NCI-H82 (cell line): ENCODE measurements around the gene EPC1.
"Not testable (repeated sequence)": the region's sequence is repeated elsewhere in the genome, so short reads cannot be mapped to it uniquely, and the experiment has no call there.

ENCODE experiments used
- DNase-seq: peaks from one replicate; lab custom pipeline; 2025; lab: John Stamatoyannopoulos, UW

Gene EPC1

DNA sequence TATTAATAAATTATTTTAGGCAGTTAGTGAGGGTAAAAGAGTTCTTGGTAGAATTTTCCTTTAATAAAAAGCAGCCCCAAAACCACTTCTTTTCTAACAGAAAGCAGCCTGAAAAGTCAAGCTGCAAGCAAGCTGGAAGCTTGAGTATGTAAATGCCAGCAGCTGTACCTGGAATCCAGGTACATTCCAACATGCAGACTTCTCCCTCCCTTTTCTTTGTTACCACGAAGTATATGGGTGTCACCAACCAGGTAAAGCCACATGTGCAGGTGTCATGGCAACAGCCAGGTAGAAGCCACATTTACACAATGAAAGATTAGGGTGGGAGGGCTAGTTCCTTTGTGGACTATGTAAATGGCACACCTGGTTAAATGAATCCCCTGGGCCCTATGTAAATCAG lies 114.6 kb downstream of the EPC1 start:
- no peak for DNase-seq

DNA sequence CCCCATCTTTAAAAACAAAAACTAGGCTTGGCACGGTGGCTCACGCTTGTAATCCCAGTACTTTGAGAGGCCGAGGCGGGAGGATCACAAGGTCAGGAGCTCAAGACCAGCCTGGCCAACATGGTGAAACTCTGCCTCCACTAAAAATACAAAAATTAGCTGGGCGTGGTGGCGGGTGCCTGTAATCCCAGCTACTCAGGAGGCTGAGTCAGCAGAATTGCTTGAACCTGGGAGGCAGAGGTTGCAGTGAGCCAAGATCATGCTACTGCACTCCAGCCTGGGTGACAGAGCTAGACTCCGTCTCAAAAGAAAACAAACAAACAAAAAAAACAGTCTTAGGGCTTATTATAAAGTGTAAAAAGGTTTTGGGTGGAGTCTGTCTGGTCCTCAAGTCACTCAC lies 117.2 kb downstream of the EPC1 start:
- not testable (repeated sequence) for DNase-seq

DNA sequence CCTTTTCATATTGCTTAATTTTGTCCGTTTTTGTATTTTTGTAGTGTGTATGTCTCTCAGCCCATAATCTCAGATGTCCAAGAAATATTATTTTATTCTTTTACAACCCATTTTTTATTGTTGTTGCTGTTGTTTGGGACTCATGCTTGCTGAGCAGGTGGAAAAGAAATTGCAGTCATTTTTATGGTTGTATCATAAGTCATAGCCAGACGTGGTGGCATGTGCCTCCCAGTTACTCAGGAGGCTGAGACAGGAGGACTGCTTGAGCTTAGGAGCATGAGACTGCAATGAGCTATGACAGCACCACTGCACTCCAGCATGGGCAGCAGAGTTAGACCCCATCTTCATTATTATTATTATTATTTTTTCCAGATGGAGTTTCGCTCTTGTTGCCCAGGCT lies 117.8 kb downstream of the EPC1 start:
- DNase-seq: no peak

DNA sequence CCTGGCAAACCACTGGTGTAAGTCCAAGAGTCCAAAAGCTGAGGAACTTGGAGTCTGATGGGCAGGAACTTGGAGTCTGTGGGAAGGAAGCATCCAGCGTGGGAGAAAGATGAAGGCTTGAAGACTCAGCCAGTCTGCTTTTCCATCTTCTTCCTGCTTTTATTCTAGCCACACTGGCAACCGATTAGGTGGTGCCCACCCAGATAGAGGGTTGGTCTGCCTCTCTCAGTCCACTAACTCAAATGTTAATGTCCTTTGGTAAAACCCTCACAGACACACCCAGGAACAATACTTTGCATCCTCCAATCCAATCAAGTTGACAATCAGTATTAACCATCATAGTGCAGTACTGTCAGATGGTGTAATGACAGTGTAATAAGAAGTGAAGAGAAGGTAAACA lies 119.2 kb downstream of the EPC1 start:
- DNase-seq: no peak

DNA sequence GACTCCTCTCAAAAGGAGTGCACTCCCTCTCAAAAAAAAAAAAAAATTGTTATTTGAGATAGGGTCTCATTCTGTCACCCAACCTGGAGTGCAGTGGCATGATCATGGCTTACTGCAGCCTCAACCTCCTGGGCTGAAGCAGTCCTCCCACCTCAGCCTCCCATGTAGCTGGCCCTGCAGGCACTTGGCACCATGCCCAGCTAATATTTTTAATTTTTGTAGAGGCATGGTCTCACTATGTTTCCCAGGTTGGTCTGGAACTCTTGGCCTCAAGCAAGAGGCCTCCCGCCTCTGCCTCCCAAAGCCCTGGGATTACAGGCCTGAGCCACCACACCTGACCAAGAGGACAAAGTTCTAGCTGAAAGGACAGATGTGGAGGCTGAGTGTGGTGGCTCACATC lies 120.3 kb downstream of the EPC1 start:
- DNase-seq: no peak

DNA sequence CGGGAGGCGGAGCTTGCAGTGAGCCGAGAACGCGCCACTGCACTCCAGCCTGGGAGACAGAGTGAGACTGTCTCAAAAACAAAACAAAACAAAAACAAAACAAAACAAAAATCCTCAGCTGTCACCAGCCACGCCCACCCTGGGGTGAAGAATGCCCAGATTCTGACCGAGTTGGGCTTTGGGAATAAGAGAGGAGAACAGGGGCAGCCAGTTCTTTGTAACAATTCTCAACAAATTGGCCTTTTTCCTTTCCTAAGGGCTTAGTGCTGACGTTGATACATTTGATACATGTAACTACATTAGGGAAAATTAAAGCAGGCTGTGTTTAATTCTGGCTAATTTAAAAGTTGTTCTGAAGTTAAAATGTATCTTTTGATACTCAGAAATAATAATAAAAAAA lies 121.0 kb downstream of the EPC1 start:
- no peak for DNase-seq

DNA sequence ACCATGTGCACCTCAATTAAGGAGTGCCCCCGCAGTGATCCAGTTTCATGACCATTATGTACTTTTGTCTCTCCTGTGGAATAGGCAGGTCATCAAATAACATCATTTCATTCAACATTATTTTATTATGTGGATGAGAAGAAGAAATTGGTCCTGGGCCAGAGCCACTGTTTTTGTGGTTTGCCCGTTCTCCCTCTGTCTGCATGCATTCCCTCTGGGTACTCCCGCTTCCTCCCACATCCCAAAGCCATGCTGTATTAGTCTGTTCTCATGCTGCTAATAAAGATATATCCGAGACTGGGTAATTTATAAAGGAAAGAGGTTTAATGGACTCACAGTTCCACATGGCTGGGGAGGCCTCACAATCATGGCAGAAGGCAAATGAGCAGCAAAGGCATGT lies 124.6 kb downstream of the EPC1 start:
- DNase-seq: not testable (repeated sequence)

DNA sequence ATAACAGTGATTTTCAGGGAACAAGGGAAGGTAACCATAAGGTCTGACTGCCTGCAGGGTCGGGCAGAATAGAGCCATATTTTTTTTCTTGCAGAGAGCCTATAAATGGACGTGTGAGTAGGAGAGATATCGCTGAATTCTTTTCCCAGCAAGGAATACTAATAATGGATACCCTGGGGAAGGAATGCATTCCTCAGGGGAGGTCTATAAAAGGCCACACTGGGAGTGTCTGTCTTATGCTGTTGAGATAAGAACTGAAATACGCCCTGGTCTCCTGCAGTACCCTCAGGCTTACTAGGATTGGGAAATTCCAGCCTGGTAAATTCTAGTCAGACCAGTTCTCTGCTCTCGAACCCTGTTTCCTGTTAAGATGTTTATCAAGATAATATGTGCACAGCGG lies 127.8 kb downstream of the EPC1 start:
- not testable (repeated sequence) for DNase-seq

DNA sequence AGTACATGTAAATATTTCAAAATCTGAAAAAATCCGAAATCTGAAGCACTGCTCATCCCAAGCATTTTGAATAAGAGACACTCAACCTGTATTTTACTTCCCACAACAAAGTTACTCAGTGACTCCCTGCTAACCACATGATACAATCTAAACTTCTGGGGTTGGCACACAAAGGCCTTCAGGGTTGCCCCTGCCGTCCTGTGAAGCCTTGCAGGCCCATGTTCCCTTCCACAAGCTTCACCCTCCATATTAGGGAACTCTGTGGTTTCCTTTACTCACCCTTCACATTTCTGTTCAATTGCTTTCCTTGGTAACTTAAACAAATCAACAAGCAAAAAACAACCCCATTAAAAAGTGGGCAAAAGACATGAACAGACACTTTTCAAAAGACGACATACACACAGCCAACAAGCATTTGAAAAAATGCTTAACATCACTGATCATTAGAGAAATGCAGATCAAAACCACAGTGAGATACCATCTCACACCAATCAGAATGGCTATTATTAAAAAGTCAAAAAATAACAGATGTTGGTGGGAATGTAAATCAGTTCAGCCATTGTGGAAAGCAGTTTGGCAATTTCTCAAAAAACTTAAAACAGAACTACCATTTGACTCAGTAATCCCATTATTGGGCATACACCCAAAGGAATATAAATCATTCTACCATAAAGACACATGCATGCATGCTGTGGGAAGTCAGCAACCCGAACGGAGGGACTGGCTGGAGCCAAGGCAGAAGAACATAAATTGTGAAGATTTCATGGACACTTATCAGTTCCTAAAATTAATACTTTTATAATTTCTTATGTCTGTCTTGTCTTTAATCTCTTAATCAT lies 128.5 kb downstream of the EPC1 start:
- not testable (repeated sequence) for DNase-seq
